Stimulated activated CD4-positive, alpha-beta T cell treated with anti-CD3 and anti-CD28 coated beads, Interleukin-4, amount 100 ng/mL, for 4 hours (primary cell): ENCODE measurements around the gene SRD5A1.
"Not testable (repeated sequence)": the region's sequence is repeated elsewhere in the genome, so short reads cannot be mapped to it uniquely, and the experiment has no call there.

Experiments
- DNase-seq, 2 experiments: peaks; one replicate each; pipeline ENCODE4 v3.0.0-alpha.2; 2020

SRD5A1 gene

GRCh38 chr5:6649186-6649585 lies 15.9 kb downstream of the SRD5A1 start:
- DNase-seq = no peak

GRCh38 chr5:6649681-6650080 lies 16.4 kb downstream of the SRD5A1 start:
- DNase-seq = no peak

- no peak for DNase-seq
Observed at GRCh38 chr5:6652025-6652424, 18.8 kb downstream of the SRD5A1 start.

- DNase-seq = no peak
Observed at GRCh38 chr5:6655432-6655831, 22.2 kb downstream of the SRD5A1 start.

GRCh38 chr5:6656680-6657079 lies 23.4 kb downstream of the SRD5A1 start:
- no peak for DNase-seq

- no peak for DNase-seq
Observed at GRCh38 chr5:6659941-6660684, 26.9 kb downstream of the SRD5A1 start.

GRCh38 chr5:6660688-6661087 lies 27.4 kb downstream of the SRD5A1 start:
- DNase-seq = no peak

- no peak for DNase-seq
Observed at GRCh38 chr5:6666762-6667161, 33.5 kb downstream of the SRD5A1 start.

GRCh38 chr5:6667648-6668047 lies 34.4 kb downstream of the SRD5A1 start:
- DNase-seq = no peak

- DNase-seq = not testable (repeated sequence)
Observed at GRCh38 chr5:6668717-6669116, 35.5 kb downstream of the SRD5A1 start.

- DNase-seq = no peak
Observed at GRCh38 chr5:6673031-6673430, 39.8 kb downstream of the SRD5A1 start.

GRCh38 chr5:6673963-6674362 lies 40.7 kb downstream of the SRD5A1 start:
- DNase-seq = no peak

GRCh38 chr5:6674421-6674820 lies 41.2 kb downstream of the SRD5A1 start:
- no peak for DNase-seq

- no peak for DNase-seq
Observed at GRCh38 chr5:6674886-6675285, 41.6 kb downstream of the SRD5A1 start.

- no peak for DNase-seq
Observed at GRCh38 chr5:6675784-6676491, 42.7 kb downstream of the SRD5A1 start.

GRCh38 chr5:6676702-6677101 lies 43.5 kb downstream of the SRD5A1 start:
- DNase-seq = no peak

- DNase-seq = no peak
Observed at GRCh38 chr5:6678385-6678784, 45.1 kb downstream of the SRD5A1 start.

- no peak for DNase-seq
Observed at GRCh38 chr5:6680922-6681321, 47.7 kb downstream of the SRD5A1 start.

GRCh38 chr5:6681682-6682081 lies 48.4 kb downstream of the SRD5A1 start:
- DNase-seq = no peak

GRCh38 chr5:6682239-6682638 lies 49.0 kb downstream of the SRD5A1 start:
- no peak for DNase-seq

GRCh38 chr5:6683241-6683640 lies 50.0 kb downstream of the SRD5A1 start:
- DNase-seq = no peak

- DNase-seq = no peak
Observed at GRCh38 chr5:6684075-6684474, 50.8 kb downstream of the SRD5A1 start.

- DNase-seq = no peak
Observed at GRCh38 chr5:6686501-6686900, 53.3 kb downstream of the SRD5A1 start.

- DNase-seq = no peak
Observed at GRCh38 chr5:6686915-6687409, 53.7 kb downstream of the SRD5A1 start.
